RWPE2 (cell line): ENCODE results near the gene LNPEP.

ENCODE experiments used
- ATAC-seq: fragments of 200-7000 bp; cut with Tn5 transposase; 3 replicates; pipeline ENCODE4 v1.9.1; 2021; ENCODE audit warnings: low read depth
- DNase-seq: peaks from one replicate; pipeline ENCODE4 v3.0.0-alpha.2; 2020; ENCODE audit warnings: low spot score
- H3K27ac ChIP-seq: fragments of 450-650 bp; 2 replicates; pipeline ENCODE4 v1.5.1; 2017; ENCODE audit warnings: mild to moderate bottlenecking; ENCODE audit not compliant: poor library complexity, severe bottlenecking
- H3K27me3 ChIP-seq: fragments of 250-450 bp; sonication (Bioruptor Pico); 2 replicates; pipeline ENCODE4 v1.5.1; 2021; ENCODE audit warnings: mild to moderate bottlenecking, moderate library complexity; ENCODE audit not compliant: insufficient read depth, poor library complexity, severe bottlenecking
- H3K36me3 ChIP-seq: fragments of 250-450 bp; sonication (Bioruptor Pico); 2 replicates; pipeline ENCODE4 v1.5.1; 2020; ENCODE audit warnings: low read depth, mild to moderate bottlenecking, moderate library complexity
- H3K4me1 ChIP-seq: fragments of 250-450 bp; sonication (Bioruptor Pico); 2 replicates; pipeline ENCODE4 v1.5.1; 2021; ENCODE audit warnings: mild to moderate bottlenecking, moderate library complexity; ENCODE audit not compliant: insufficient read depth, poor library complexity, severe bottlenecking
- H3K4me3 ChIP-seq: fragments of 250-450 bp; sonication (Bioruptor Pico); 2 replicates; pipeline ENCODE4 v1.5.1; 2021; ENCODE audit warnings: mild to moderate bottlenecking, moderate library complexity; ENCODE audit not compliant: severe bottlenecking
- H3K9me3 ChIP-seq: fragments of 250-450 bp; sonication (Bioruptor Pico); 2 replicates; pipeline ENCODE4 v1.5.1; 2021; ENCODE audit warnings: mild to moderate bottlenecking, moderate library complexity; ENCODE audit not compliant: severe bottlenecking
- TF ChIP-seq, protein P1 (sequence below): fragments of 450-650 bp; IDR thresholded peaks from one replicate; pipeline ENCODE4 v1.5.1; 2017; ENCODE audit warnings: mild to moderate bottlenecking, moderate library complexity; ENCODE audit not compliant: poor library complexity, severe bottlenecking

The LNPEP gene

DNA sequence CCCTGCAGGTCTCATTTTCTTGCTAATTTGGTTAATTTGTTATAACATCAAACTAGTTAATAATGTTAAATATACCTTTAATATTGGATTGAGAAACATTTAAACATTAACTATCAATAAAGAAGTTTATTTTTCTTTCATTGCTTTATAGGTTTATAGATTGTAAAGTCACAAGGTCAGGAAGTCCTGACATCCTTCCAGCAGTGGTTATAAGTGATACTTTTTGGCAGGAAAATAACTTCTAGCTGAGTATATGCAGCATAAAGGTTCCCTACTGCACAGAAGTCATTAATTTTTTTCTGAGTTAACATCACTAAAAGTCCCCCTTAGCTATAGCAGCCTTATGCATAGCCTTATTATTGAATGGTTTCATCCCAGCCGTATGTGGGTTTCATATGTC is 85.5 kb downstream of the LNPEP start:
- ATAC-seq (no peak), DNase-seq (no peak)
- no peaks in the 10 kb centered on the region for H3K9me3 ChIP-seq
- peaks cover 78% of the 10 kb centered on the region for H3K36me3 ChIP-seq
- no peak overlapping the region for H3K4me3 ChIP-seq
- no peak overlapping the region for H3K27ac ChIP-seq
- H3K27me3 ChIP-seq, result no peaks in the 10 kb centered on the region
- TF ChIP-seq, protein P1, sequence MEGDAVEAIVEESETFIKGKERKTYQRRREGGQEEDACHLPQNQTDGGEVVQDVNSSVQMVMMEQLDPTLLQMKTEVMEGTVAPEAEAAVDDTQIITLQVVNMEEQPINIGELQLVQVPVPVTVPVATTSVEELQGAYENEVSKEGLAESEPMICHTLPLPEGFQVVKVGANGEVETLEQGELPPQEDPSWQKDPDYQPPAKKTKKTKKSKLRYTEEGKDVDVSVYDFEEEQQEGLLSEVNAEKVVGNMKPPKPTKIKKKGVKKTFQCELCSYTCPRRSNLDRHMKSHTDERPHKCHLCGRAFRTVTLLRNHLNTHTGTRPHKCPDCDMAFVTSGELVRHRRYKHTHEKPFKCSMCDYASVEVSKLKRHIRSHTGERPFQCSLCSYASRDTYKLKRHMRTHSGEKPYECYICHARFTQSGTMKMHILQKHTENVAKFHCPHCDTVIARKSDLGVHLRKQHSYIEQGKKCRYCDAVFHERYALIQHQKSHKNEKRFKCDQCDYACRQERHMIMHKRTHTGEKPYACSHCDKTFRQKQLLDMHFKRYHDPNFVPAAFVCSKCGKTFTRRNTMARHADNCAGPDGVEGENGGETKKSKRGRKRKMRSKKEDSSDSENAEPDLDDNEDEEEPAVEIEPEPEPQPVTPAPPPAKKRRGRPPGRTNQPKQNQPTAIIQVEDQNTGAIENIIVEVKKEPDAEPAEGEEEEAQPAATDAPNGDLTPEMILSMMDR, result no peak
- no peaks in the 10 kb centered on the region for H3K4me1 ChIP-seq

DNA sequence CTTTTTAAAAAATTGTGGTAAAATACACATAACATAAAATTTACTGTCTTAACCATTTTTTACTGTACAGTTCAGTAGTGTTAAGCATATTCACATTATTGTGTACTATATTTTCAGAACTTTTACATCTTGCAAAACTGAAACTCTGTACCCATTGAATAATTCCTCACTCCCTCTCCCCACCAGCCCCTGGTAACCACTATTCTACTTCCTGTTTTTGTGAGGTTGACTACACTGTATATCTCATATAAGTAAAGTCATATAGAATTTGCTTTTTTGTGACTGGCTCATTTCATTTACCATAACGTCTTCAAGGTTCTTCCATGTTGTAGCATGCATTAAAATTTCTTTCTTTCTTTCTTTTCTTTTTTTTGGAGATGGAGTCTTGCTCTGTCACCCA is 87.0 kb downstream of the LNPEP start:
- no peaks in the 10 kb centered on the region for H3K4me1 ChIP-seq
- no peak overlapping the region for H3K27ac ChIP-seq
- H3K4me3 ChIP-seq, result no peak overlapping the region
- ATAC-seq (no peak), DNase-seq (no peak)
- no peaks in the 10 kb centered on the region for H3K9me3 ChIP-seq
- H3K36me3 ChIP-seq, result peaks cover 74% of the 10 kb centered on the region
- TF ChIP-seq, protein P1, result no peak
- no peaks in the 10 kb centered on the region for H3K27me3 ChIP-seq

DNA sequence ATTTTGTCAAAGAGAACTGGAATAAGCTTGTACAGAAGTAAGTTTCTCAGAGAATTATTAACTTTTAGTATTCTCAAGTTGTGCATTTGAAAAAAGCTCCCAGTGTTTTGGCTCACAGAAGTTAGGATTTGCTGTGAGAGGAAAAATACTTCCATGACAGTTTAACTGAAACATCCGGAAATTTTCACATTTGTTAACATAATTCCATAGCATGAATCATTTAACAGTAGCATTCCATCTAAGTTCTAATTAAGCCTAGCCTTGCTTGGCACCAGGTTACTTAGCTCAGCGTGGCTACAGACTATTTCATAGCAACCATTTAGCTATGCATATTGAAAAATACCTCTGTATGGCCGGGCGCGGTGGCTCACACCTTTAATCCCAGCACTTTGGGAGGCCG is 90.8 kb downstream of the LNPEP start:
- no peaks in the 10 kb centered on the region for H3K4me1 ChIP-seq
- H3K4me3 ChIP-seq, result no peak overlapping the region
- peaks cover 84% of the 10 kb centered on the region for H3K36me3 ChIP-seq
- no peak for ATAC-seq
- H3K27me3 ChIP-seq, result no peaks in the 10 kb centered on the region
- H3K9me3 ChIP-seq, result no peaks in the 10 kb centered on the region
- DNase-seq, result no peak
- TF ChIP-seq, protein P1, result no peak
- H3K27ac ChIP-seq, result no peak overlapping the region

DNA sequence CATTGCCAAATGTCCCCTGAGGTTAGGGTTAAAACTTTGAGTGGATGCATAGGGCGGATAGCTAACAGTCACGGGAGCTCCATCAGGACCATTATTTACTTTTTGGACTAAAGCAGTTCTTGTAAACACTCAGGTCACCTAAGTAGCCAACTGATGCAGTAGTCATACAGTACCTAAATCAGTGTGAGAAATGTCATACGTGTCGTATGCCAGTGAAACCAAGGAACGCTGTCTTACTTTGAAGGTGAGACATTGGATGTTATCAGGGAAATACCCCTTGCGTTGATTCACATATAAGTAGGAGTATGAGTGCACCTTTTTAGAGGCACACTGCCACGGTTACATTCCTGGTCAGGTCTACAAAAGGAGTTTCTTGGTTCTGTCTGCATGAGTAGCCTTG is 101.9 kb downstream of the LNPEP start:
- ATAC-seq, result no peak
- Histone ChIP-seq H3K36me3 (no peaks in the 10 kb centered on the region), H3K27me3 (no peaks in the 10 kb centered on the region), H3K4me1 (no peaks in the 10 kb centered on the region), H3K9me3 (no peaks in the 10 kb centered on the region), H3K27ac (no peak overlapping the region), H3K4me3 (no peak overlapping the region)
- DNase-seq, result no peak
- TF ChIP-seq, protein P1, result no peak

DNA sequence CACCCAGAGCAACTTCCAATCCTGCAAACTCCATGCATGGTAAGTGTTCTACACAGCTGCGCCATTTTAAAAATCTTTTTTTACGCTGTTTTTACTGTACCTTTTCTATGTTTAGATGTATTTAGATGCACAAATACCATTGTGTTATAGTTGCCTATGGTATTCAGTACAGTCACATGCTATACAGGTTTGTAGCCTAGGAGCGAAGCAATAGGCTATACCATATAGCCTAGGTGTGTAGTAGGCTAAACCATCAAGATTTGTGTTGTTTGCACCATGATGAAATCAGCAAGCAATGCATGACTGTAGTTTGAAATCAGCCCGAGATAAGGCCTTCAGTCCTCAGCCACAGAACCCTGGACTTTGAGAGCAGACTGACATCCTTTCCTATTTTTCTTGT is 105.4 kb downstream of the LNPEP start:
- Histone ChIP-seq H3K27me3 (no peaks in the 10 kb centered on the region), H3K4me1 (no peaks in the 10 kb centered on the region), H3K36me3 (no peaks in the 10 kb centered on the region), H3K27ac (no peak overlapping the region), H3K4me3 (no peak overlapping the region), H3K9me3 (no peaks in the 10 kb centered on the region)
- TF ChIP-seq, protein P1, result no peak
- no peak for ATAC-seq
- DNase-seq, result no peak
